OCI-LY3 (cell line): Measurements from ENCODE around the gene C5orf24.

Experiments
- EZH2phosphoT487 ChIP-seq: fragments of 200-600 bp; shearing (Covaris generic); IDR thresholded peaks from 2 replicates; pipeline ENCODE4 v1.6.1; 2018; ENCODE audit warnings: antibody characterized with exemption, mixed run types, low read depth
- TF ChIP-seq, protein P1 (sequence below): fragments of 200-600, 300-600 bp; sonication (generic); IDR thresholded peaks from 2 replicates; pipeline ENCODE4 v1.5.1; 2014; ENCODE audit warnings: antibody characterized with exemption, low read length, low read depth

DNA sequence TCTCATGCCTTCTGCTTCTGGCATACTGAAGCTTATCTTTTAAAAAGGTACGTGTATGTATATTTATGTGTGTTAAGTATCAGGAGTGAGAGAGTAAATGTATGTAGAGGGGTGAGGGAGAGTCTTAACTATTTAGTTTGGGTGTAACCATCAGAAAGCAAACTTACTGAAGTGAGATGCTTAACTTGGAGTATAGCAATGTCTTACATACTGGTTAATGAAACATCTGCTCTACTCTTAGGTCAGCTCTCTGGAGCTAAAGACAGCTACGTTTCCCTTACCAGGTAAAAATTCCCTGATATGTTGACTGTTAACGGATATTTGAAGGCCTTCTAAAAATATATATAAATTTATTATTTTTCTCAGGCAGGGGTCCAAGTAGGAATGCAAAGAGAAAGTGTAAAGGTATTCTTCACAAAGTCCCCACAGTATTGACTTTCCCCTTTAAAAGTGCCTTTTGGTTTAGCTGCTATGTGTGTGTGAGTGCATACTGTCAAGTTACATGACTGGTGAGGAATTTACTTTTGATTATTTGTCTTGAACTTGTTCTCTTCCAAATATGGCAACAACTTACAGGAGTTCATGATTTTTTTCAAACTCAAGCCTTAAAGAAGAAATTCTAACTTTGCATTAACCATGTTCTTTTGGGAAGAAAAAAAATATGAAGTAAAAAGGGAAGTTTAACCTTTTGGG, 12.3 kb upstream of the C5orf24 start:
- TF ChIP-seq, protein P1, sequence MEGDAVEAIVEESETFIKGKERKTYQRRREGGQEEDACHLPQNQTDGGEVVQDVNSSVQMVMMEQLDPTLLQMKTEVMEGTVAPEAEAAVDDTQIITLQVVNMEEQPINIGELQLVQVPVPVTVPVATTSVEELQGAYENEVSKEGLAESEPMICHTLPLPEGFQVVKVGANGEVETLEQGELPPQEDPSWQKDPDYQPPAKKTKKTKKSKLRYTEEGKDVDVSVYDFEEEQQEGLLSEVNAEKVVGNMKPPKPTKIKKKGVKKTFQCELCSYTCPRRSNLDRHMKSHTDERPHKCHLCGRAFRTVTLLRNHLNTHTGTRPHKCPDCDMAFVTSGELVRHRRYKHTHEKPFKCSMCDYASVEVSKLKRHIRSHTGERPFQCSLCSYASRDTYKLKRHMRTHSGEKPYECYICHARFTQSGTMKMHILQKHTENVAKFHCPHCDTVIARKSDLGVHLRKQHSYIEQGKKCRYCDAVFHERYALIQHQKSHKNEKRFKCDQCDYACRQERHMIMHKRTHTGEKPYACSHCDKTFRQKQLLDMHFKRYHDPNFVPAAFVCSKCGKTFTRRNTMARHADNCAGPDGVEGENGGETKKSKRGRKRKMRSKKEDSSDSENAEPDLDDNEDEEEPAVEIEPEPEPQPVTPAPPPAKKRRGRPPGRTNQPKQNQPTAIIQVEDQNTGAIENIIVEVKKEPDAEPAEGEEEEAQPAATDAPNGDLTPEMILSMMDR = no peak
- no peak for TF ChIP-seq EZH2phosphoT487
